ENCODE data around the gene FNDC11.

The FNDC11 gene

DNA sequence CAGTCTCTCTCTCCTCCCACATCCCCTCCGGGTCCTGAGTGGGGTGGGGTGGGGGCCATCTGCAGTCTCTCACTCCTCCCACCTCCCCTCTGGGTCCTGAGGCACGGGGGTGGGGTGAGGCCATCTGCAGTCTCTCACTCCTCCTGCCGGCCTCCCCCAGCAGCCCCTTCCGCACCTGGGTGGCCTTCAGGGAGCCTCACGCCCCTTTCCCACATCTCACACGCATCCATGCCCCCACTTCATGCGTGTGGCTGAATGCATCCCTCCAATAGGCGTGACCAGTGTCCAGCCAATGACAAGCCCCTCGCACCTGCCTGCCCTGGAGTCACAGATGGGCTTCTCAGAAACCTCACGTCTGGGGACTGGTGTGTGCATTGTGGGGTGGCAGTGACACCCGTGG, 5.4 kb upstream of the FNDC11 start:
- no peak overlapping the region for H3K4me3 ChIP-seq (replicated peaks; ENCODE audit: low read depth, low read length)
- no peak for DNase-seq (ENCODE audit: low read depth)
- TF ChIP-seq, protein P1, sequence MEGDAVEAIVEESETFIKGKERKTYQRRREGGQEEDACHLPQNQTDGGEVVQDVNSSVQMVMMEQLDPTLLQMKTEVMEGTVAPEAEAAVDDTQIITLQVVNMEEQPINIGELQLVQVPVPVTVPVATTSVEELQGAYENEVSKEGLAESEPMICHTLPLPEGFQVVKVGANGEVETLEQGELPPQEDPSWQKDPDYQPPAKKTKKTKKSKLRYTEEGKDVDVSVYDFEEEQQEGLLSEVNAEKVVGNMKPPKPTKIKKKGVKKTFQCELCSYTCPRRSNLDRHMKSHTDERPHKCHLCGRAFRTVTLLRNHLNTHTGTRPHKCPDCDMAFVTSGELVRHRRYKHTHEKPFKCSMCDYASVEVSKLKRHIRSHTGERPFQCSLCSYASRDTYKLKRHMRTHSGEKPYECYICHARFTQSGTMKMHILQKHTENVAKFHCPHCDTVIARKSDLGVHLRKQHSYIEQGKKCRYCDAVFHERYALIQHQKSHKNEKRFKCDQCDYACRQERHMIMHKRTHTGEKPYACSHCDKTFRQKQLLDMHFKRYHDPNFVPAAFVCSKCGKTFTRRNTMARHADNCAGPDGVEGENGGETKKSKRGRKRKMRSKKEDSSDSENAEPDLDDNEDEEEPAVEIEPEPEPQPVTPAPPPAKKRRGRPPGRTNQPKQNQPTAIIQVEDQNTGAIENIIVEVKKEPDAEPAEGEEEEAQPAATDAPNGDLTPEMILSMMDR (IDR thresholded peaks at IDR 0.05; ENCODE audit: low read length, missing control alignments): no peak

DNA sequence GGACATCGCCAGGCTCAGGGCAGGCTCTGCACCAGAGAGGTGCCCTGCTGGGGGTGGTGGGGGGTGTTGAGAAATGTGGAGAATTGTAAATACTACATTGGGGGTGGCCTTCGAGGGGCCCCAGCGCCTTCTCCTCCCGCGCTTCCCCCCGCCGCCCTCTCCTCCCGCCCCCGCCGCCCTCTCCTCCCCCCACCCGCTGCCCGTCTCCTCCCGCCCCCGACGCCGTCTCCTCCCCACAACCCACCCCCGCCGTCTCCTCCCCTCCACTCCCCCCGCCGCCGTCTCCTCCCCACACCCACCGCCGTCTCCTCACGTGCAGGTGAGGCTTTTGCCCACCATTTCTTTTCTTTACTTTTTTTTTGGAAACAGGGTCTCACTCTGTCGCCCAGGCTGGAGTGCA, 4.9 kb upstream of the FNDC11 start:
- no peak for DNase-seq (ENCODE audit: low read depth)
- H3K4me3 ChIP-seq (replicated peaks; ENCODE audit: low read depth, low read length): no peak overlapping the region
- TF ChIP-seq, protein P1 (IDR thresholded peaks at IDR 0.05; ENCODE audit: low read length, missing control alignments): no peak

DNA sequence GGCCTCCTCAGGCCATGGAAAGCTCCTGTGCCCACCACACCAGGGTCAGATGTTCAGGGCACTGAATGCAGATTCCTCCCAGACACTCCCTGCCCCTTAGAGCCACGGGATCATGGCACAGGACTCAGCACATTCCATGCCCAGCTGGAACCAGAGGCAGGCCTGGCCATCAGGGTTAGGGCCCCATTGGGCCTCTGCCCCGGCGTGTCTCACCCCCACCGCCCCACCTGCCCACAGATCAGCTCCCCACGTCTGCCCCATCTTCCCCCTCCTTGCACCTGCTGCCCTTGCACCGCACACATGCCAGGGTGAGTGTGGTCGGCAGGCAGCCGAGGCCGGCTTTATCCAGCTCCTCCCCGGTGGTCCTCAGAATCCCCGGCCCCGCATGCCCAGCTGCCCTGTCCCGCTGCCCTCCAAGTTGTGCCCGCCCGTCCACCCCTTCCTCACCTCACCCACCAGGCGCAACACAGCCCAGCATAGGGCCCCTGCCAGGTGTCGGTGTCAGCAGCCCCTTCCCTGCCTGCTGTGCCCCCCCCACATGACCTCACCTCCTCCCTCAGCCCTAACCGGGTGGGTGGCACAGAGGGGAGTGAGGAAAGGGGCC, 4.2 kb upstream of the FNDC11 start:
- H3K4me3 ChIP-seq (replicated peaks; ENCODE audit: low read depth, low read length): no peak overlapping the region
- TF ChIP-seq, protein P1 (IDR thresholded peaks at IDR 0.05; ENCODE audit: low read length, missing control alignments): no peak
- DNase-seq (ENCODE audit: low read depth): no peak

DNA sequence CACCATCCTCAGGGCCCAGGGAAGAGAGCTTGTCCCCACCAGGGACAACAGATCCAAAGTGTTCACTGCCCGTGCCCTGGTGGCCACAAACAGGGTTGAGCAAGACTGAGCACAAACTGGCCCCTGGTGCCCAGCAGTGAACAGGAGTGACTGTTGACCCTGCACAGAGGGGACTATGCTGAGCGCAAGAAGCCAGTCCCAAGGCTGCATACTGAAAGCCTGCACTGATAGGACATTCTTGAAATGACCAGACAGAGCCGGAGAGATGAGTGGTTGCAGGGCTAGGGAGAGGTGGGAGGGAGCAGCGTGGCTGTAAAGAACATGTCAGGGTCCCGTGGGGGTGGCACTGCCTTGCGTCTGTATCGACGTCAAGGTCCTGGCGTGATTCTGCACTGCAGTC, 2.9 kb upstream of the FNDC11 start:
- TF ChIP-seq, protein P1 (IDR thresholded peaks at IDR 0.05; ENCODE audit: low read length, missing control alignments): no peak
- peak; percentile 45 for DNase-seq (ENCODE audit: low read depth)
- H3K4me3 ChIP-seq (replicated peaks; ENCODE audit: low read depth, low read length): no peak overlapping the region

DNA sequence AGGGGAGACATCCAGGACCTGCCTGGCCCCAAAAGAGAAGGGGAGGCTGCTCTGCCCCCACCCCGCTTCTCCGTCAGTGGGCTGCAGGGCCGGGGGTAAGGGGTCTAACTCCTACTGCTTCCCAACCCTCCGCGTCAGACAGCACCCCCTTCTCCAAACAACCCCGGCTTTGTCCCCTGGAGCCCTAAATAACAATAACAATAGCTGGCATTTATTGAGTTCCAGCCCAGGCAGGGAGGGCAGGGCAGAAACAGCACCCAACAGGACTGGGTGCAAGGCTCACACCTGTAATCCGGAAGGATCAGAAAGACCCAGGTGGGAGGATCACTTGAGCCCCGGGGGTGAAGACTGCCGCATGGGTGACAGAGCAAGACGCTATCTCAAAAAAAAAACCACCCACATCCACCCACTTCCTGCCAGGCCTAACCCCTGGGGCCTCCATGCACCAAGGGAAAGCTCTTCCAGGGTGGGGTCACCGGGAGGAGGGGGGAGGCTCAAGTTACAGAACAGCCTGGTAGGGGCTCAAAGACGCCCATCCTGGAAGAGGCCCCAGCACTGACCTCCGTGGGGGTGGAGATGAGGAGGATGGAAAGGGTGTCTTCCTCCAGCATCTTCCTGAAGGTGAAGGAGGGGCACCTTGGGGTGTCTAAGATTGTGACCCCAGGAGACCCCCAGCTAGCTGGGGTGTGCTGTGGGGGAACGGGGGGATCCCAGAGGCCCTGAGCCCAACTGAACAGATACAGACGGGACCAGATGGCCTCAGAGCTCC, 1.3 kb upstream of the FNDC11 start:
- no peak for DNase-seq (ENCODE audit: low read depth)
- TF ChIP-seq, protein P1 (IDR thresholded peaks at IDR 0.05; ENCODE audit: low read length, missing control alignments): no peak
- H3K4me3 ChIP-seq (replicated peaks; ENCODE audit: low read depth, low read length): no peak overlapping the region

DNA sequence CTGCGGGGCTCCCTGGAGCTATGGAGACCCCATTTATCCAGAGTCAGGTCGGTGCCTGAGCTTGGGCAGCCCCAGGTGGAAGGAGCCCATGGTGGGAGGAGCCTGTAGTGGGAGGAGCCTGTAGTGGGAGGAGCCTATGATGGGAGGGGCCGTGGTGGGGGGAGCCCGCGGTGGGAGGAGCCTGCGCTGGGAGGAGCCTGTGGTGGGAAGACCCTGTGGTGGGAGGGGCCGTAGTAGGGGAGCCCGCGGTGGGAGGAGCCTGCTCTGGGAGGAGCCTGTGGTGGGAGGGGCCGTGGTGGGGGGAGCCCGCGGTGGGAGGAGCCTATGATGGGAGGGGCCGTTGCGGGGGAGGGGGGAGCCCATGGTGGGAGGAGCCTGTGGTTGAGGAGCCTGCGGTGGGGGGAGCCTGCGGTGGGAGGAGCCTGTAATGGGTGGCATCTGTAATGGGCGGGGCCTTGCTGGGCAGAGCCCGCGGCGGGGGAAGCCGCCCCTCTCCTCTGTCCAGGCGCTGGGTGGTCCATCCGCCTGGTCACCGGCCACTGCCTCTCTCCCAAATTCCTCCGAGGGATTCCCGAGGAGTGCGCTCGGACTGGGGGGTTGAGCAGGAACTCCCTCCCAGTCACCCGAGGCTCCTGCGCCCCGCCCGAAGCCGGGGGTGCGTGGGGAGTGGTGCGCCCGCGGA, 567 bp upstream of the FNDC11 start:
- TF ChIP-seq, protein P1 (IDR thresholded peaks at IDR 0.05; ENCODE audit: low read length, missing control alignments): no peak

More for the DNA sequence above, 567 bp upstream of the FNDC11 start:
- peak overlapping the region; percentile 66 for H3K4me3 ChIP-seq (replicated peaks; ENCODE audit: low read depth, low read length)
- peak; percentile 91 for DNase-seq (ENCODE audit: low read depth)
